Ascending aorta (tissue), 2 donors: ENCODE results near the gene PPP2R5C. TPM values are rescaled to one million over a fixed set of nuclear protein-coding genes. Genes with fewer than 3 reads are reported as not detected.
"Not testable (repeated sequence)": the region's sequence is repeated elsewhere in the genome, so short reads cannot be mapped to it uniquely, and the experiment has no call there.

Experiments used
- DNase-seq, 2 donors: peaks; one replicate each; pipeline ENCODE4 v3.0.0-alpha.2; 2019; ENCODE audit warnings: low spot score in 2 of 2
- H3K27ac ChIP-seq, 2 donors: fragments of 200-600 bp; sonication (generic); one replicate each; pipeline ENCODE4 v1.5.1; 2016 to 2017; ENCODE audit warnings: mild to moderate bottlenecking in 1 of 2
- H3K27me3 ChIP-seq: fragments of 200-600 bp; sonication (generic); one replicate; pipeline ENCODE4 v1.5.1; 2017
- H3K36me3 ChIP-seq, 2 donors: fragments of 200-600 bp; sonication (generic); one replicate each; pipeline ENCODE4 v1.5.1; 2016
- H3K4me1 ChIP-seq, 2 donors: fragments of 200-600 bp; sonication (generic); one replicate each; pipeline ENCODE4 v1.5.1; 2016 to 2017; ENCODE audit warnings: mild to moderate bottlenecking in 1 of 2
- H3K4me3 ChIP-seq, 2 donors: fragments of 200-600 bp; sonication (generic); one replicate each; pipeline ENCODE4 v1.5.1; 2016 to 2017; ENCODE audit warnings: mild to moderate bottlenecking in 1 of 2
- H3K9me3 ChIP-seq, 2 donors: fragments of 200-600 bp; sonication (generic); one replicate each; pipeline ENCODE4 v1.5.1; 2016
- intact Hi-C: fragments of 100-400 bp; cut with DNase I; formaldehyde crosslinking; loops from one replicate; pipeline ENCODE4 v1.15.1; 2023
- total RNA-seq: library from RNA; depleted of rRNA; stranded (reverse); fragments of >200 nt; gene quantifications from one replicate; pipeline ENCODE4 v1.1.0, GENCODE V29; 2016
- TF ChIP-seq, protein P1 (sequence below), 3 experiments: fragments of 200-600 bp in 2 of 3; fragments of 450-650 bp in 1 of 3; sonication (generic) in 2 of 3; IDR thresholded peaks; one replicate each; pipeline ENCODE4 v1.5.1; 2016 to 2019; ENCODE audit warnings: antibody characterized with exemption in 3 of 3, mild to moderate bottlenecking in 1 of 3, moderate library complexity in 1 of 3

Gene PPP2R5C
- total RNA-seq, result 45.6 TPM

DNA sequence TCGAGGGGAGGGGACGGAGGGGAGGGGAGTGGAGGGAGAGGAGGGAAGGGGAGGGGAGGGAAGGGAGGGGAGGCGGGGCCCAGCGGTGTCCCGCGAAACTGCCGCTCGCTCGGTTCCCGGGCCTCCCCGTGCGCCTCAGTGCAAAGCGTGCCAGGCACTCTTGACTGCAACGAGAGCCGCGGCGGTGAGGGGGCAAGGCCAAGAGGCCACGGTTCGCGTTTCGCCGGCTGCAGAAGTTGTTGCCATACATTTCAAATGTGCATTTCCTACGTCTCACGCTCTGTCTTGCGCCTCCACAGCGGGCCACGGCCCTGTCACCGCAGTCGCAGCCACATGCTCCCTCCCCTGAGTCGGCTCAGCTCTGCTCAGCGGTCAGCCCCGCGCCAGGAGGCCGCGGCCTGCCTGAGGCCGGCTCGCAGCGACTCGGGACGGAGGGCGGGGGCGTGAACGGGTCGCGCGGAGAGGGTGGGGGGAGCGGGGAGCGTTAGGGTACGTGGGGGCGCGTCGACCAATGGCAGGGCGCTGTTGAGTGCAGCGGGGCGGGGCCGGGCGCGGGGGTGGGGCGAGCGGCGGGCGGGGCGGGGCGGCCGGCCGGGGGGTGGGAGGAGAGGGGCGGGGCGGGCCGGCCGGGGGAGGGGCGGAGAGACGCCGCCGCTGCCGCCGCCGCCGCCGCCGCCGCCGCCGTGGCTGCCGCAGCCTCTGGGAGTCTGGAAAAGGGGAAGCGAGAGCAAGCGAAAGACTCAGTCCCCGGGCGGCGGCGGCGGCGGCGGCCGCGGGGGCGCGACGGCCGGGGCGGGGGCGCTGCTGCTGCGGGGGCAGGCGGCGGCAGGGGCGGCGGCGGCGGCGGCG is at the start of gene PPP2R5C:
Gene PPP2R5C (plus strand): TSS at position 678 of the 849 bp plus-strand sequence. CDS start 185 bp downstream, outside the sequence.
- Histone ChIP-seq H3K4me3 (peak within 1 kb of the TSS; percentile 86 to 94), H3K27me3 (no peaks in the 10 kb centered on the region), H3K27ac (peak within 1 kb of the TSS; percentile 84 to 85), H3K36me3 (peaks cover 0 to 5% of the 10 kb centered on the region in 2 donors), H3K9me3 (no peaks in the 10 kb centered on the region), H3K4me1 (peaks cover 0 to 5% of the 10 kb centered on the region in 2 donors)
- TF ChIP-seq, protein P1, sequence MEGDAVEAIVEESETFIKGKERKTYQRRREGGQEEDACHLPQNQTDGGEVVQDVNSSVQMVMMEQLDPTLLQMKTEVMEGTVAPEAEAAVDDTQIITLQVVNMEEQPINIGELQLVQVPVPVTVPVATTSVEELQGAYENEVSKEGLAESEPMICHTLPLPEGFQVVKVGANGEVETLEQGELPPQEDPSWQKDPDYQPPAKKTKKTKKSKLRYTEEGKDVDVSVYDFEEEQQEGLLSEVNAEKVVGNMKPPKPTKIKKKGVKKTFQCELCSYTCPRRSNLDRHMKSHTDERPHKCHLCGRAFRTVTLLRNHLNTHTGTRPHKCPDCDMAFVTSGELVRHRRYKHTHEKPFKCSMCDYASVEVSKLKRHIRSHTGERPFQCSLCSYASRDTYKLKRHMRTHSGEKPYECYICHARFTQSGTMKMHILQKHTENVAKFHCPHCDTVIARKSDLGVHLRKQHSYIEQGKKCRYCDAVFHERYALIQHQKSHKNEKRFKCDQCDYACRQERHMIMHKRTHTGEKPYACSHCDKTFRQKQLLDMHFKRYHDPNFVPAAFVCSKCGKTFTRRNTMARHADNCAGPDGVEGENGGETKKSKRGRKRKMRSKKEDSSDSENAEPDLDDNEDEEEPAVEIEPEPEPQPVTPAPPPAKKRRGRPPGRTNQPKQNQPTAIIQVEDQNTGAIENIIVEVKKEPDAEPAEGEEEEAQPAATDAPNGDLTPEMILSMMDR (IDR thresholded peaks at IDR 0.05), result no peak
- intact Hi-C loops, result loop anchor here (2.0 to 5.0 kb wide), 8 partner anchors 201 to 1520 kb away; partner anchors contain the start of genes ANKRD9, CINP, DYNC1H1 and HSP90AA1
- peak; percentile 55 to 94 for DNase-seq

DNA sequence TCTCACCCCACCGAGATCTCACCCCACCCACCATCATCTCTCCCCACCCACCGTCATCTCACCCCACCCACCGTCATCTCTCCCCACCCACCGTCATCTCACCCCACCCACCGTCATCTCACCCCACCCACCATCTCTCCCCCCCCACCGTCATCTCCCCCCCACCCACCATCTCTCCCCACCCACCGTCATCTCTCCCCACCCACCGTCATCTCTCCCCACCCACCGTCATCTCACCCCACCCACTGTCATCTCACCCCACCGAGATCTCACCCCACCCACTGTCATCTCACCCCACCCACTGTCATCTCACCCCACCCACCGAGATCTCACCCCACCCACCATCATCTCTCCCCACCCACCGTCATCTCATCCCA is 49.7 kb upstream of the PPP2R5C start:
- H3K4me3 ChIP-seq, H3K9me3 ChIP-seq, H3K36me3 ChIP-seq, DNase-seq, intact Hi-C loops, H3K4me1 ChIP-seq, H3K27me3 ChIP-seq, H3K27ac ChIP-seq: not testable (repeated sequence)

DNA sequence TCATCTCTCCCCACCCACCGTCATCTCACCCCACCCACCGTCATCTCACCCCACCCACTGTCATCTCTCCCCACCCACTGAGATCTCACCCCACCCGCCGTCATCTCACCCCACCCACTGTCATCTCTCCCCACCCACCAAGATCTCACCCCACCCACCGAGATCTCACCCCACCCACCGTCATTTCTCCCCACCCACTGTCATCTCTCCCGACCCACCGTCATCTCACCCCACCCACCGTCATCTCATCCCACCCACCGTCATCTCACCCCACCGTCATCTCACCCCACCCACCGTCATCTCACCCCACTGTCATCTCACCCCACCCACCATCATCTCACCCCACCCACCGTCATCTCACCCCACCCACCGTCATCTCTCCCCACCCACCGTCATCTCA is 49.2 kb upstream of the PPP2R5C start:
- H3K4me3 ChIP-seq, intact Hi-C loops, H3K36me3 ChIP-seq: not testable (repeated sequence)

DNA sequence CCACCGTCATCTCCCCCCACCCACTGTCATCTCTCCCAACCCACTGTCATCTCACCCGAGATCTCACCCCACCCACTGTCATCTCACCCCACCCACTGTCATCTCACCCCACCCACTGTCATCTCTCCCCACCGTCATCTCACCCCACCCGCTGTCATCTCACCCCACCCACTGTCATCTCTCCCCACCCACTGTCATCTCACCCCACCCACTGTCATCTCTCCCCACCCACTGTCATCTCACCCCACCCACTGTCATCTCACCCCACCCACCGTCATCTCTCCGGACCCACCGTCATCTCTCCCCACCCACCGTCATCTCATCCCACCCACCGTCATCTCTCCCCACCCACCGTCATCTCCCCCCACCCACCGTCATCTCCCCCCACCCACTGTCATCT is 48.4 kb upstream of the PPP2R5C start:
- DNase-seq, H3K36me3 ChIP-seq, H3K27me3 ChIP-seq, H3K4me3 ChIP-seq, H3K27ac ChIP-seq, H3K9me3 ChIP-seq, H3K4me1 ChIP-seq, intact Hi-C loops: not testable (repeated sequence)

More for the DNA sequence above, 49.2 kb upstream of the PPP2R5C start:
- not testable (repeated sequence) for H3K4me1 ChIP-seq, DNase-seq, H3K27ac ChIP-seq, H3K27me3 ChIP-seq, H3K9me3 ChIP-seq

DNA sequence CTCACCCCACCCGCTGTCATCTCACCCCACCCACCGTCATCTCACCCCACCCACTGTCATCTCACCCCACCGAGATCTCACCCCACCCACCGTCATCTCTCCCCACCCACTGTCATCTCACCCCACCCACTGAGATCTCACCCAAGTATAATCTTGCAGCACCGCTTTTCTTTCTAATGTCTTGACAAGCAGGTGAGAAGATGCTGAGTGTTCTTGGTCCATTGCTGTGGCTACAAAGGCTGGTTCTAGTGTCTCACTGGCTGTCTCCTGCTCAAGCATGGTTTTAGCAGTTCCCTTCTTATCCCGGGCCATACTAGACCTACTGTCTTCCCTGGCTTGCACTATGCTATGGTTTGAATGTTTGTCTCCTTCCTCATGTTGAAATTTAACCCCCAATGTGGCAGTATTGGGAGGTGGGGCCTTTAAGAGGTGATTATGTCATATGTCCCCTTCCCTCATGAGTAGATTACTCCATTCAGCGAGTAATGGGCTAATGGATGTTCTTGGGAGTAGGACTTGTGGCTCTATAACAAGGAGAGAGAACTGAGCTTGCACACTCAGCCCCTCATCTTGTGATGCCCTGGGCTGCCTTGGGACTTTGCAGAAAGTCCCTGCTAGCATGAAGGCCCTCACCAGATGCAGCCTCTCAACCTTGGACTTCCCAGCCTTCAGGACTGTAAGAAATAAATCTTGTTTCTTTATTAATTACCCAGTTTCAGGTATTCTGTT is 47.7 kb upstream of the PPP2R5C start:
- Histone ChIP-seq H3K9me3 (no peaks in the 10 kb centered on the region), H3K27ac (no peak overlapping the region), H3K36me3 (no peaks in the 10 kb centered on the region), H3K4me1 (no peaks in the 10 kb centered on the region), H3K4me3 (no peak overlapping the region), H3K27me3 (no peaks in the 10 kb centered on the region)
- no peak for DNase-seq
- TF ChIP-seq, protein P1 (IDR thresholded peaks at IDR 0.05), result no peak
- intact Hi-C loops, result no loop called here

DNA sequence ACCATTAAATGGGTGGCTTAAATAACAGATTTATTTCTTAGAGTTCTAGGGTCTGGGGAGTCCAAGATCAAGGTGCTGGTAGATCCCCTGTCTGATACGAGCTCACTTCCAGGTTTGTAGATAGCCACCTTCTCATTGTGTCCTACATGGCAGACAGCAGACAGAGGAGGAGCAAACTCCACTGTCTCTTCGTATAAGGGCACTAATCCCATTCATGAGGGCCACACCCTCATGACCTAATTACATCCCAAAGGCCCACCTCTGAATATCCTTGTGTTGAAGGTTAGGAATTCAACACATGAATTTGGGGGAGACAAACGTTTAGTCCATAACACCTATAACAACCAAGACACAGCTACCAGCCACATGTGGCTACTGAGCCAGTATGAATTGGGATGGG is 47.1 kb upstream of the PPP2R5C start:
- intact Hi-C loops, result no loop called here
- Histone ChIP-seq H3K9me3 (no peaks in the 10 kb centered on the region), H3K4me3 (no peak overlapping the region), H3K27ac (no peak overlapping the region), H3K27me3 (no peaks in the 10 kb centered on the region), H3K4me1 (no peaks in the 10 kb centered on the region), H3K36me3 (no peaks in the 10 kb centered on the region)
- no peak for DNase-seq
- TF ChIP-seq, protein P1 (IDR thresholded peaks at IDR 0.05), result no peak
